ENCODE data around the gene VPS33A.
"Not testable (repeated sequence)": the region's sequence is repeated elsewhere in the genome, so short reads cannot be mapped to it uniquely, and the experiment has no call there.

VPS33A gene

DNA sequence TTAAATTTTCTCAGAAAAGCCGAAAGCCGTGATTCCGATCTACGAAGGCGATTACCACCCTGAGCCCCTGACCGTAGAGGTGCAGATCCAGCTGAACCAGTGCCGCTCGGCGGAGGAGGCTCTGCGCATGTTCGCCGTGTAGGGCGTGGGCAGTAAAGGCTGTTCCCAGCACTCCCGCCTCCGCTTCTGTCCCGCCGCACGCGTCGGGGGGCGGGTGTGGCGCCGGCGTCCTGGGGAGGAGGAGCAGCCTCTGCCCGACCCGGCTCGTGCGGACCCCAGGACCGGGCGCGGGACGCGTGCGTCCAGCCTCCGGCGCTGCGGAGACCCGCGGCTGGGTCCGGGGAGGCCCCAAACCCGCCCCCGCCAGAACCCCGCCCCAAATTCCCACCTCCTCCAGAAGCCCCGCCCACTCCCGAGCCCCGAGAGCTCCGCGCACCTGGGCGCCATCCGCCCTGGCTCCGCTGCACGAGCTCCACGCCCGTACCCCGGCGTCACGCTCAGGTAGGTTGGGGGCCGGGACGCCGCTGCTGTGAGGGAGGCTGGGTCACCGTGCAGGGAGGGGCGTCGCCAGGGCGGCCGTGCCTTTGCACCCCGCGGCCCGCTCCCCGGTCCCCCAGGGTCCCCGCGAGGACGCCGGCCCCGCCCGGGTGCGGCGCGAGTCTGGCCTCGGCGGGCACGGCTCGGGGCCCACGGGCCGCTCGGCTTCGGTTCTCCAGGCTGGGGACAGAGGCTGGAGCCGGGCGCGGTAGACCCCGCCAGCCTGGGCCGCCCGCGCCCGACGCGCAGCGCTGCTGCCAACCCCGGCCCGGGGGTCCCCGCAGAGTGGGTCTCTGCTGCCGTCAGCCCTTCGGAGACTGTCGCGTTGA, 62.8 kb downstream of the VPS33A start, which contains the start of gene B3GNT4:
Gene B3GNT4 (plus strand): TSS at position 409 of the 866 bp plus-strand sequence. CDS start 910 bp downstream, outside the sequence.
- Histone ChIP-seq H3K27ac (replicated peaks) (no peak within 1 kb of the TSS), H3K4me3 (replicated peaks; ENCODE audit: insufficient read depth, low read length) (peak within 1 kb of the TSS; percentile 35), H3K27me3 (ENCODE audit: insufficient read depth, poor library complexity, severe bottlenecking) (peaks cover 28% of the 10 kb centered on the region)
- TF ChIP-seq GABPA (IDR thresholded peaks at IDR 0.05; ENCODE audit: low read depth), result no peak
- TF ChIP-seq, protein P1, sequence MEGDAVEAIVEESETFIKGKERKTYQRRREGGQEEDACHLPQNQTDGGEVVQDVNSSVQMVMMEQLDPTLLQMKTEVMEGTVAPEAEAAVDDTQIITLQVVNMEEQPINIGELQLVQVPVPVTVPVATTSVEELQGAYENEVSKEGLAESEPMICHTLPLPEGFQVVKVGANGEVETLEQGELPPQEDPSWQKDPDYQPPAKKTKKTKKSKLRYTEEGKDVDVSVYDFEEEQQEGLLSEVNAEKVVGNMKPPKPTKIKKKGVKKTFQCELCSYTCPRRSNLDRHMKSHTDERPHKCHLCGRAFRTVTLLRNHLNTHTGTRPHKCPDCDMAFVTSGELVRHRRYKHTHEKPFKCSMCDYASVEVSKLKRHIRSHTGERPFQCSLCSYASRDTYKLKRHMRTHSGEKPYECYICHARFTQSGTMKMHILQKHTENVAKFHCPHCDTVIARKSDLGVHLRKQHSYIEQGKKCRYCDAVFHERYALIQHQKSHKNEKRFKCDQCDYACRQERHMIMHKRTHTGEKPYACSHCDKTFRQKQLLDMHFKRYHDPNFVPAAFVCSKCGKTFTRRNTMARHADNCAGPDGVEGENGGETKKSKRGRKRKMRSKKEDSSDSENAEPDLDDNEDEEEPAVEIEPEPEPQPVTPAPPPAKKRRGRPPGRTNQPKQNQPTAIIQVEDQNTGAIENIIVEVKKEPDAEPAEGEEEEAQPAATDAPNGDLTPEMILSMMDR (IDR thresholded peaks at IDR 0.05; ENCODE audit: insufficient read depth, low read length), result no peak
- no peak for TF ChIP-seq SPI1 (IDR thresholded peaks at IDR 0.05; ENCODE audit: borderline replicate concordance, low read depth)
- TF ChIP-seq POLR2AphosphoS5 (IDR thresholded peaks at IDR 0.05; ENCODE audit: low read depth), result no peak
- TF ChIP-seq, protein P2, sequence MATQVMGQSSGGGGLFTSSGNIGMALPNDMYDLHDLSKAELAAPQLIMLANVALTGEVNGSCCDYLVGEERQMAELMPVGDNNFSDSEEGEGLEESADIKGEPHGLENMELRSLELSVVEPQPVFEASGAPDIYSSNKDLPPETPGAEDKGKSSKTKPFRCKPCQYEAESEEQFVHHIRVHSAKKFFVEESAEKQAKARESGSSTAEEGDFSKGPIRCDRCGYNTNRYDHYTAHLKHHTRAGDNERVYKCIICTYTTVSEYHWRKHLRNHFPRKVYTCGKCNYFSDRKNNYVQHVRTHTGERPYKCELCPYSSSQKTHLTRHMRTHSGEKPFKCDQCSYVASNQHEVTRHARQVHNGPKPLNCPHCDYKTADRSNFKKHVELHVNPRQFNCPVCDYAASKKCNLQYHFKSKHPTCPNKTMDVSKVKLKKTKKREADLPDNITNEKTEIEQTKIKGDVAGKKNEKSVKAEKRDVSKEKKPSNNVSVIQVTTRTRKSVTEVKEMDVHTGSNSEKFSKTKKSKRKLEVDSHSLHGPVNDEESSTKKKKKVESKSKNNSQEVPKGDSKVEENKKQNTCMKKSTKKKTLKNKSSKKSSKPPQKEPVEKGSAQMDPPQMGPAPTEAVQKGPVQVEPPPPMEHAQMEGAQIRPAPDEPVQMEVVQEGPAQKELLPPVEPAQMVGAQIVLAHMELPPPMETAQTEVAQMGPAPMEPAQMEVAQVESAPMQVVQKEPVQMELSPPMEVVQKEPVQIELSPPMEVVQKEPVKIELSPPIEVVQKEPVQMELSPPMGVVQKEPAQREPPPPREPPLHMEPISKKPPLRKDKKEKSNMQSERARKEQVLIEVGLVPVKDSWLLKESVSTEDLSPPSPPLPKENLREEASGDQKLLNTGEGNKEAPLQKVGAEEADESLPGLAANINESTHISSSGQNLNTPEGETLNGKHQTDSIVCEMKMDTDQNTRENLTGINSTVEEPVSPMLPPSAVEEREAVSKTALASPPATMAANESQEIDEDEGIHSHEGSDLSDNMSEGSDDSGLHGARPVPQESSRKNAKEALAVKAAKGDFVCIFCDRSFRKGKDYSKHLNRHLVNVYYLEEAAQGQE (IDR thresholded peaks at IDR 0.05; ENCODE audit: insufficient replicate concordance, low read depth), result no peak
- no peak for DNase-seq (ENCODE audit: low read depth in 1 of 2, low spot score in 1 of 2)

DNA sequence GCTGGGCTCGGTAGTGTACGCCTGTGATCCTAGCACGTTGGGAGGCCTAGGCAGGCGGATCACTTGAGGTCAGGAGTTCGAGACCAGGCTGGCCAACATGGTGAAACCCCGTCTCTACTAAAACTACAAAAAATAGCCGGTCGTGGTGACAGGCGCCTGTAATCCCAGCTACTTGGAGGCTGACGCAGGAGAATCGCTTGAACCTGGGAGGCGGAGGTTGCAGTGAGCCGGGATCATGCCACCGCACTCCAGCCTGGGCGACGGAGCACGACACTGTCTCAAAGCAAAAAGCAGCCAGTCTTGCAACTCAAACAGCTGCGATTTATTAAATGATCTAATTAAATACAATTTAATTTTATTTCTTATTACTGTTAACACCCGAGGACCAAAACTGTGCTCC, 63.5 kb downstream of the VPS33A start:
- peaks cover 28% of the 10 kb centered on the region for H3K27me3 ChIP-seq (ENCODE audit: insufficient read depth, poor library complexity, severe bottlenecking)
- DNase-seq (ENCODE audit: low read depth in 1 of 2, low spot score in 1 of 2); H3K4me3 ChIP-seq (replicated peaks; ENCODE audit: insufficient read depth, low read length); H3K27ac ChIP-seq (replicated peaks): not testable (repeated sequence)

DNA sequence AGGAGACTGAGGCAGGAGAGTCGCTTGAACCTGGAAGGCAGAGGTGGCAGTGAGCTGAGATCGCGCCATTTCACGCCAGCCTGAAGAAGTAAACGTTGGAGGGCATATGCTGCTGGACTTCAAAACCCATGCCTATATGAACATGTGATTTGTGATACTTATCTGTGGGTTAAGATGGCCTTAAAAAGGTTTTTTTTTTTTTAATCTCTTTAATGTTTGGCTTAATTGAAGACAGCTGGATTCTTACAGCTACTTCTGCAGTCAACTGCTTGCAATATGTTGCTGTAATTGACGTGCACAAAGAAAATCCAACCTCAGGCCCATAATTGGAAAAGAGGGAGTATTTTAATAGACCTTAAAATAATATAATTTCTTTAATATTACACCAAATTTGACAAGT, 64.3 kb downstream of the VPS33A start:
- DNase-seq (ENCODE audit: low read depth in 1 of 2, low spot score in 1 of 2), result no peak
- Histone ChIP-seq H3K4me3 (replicated peaks; ENCODE audit: insufficient read depth, low read length) (no peak overlapping the region), H3K27me3 (ENCODE audit: insufficient read depth, poor library complexity, severe bottlenecking) (peaks cover 28% of the 10 kb centered on the region), H3K27ac (replicated peaks) (no peak overlapping the region)
- no peak for TF ChIP-seq SPI1 (IDR thresholded peaks at IDR 0.05; ENCODE audit: borderline replicate concordance, low read depth)
- TF ChIP-seq GABPA (IDR thresholded peaks at IDR 0.05; ENCODE audit: low read depth), result no peak
- TF ChIP-seq, protein P1 (IDR thresholded peaks at IDR 0.05; ENCODE audit: insufficient read depth, low read length), result no peak
- no peak for TF ChIP-seq POLR2AphosphoS5 (IDR thresholded peaks at IDR 0.05; ENCODE audit: low read depth)
- TF ChIP-seq, protein P2 (IDR thresholded peaks at IDR 0.05; ENCODE audit: insufficient replicate concordance, low read depth), result no peak

DNA sequence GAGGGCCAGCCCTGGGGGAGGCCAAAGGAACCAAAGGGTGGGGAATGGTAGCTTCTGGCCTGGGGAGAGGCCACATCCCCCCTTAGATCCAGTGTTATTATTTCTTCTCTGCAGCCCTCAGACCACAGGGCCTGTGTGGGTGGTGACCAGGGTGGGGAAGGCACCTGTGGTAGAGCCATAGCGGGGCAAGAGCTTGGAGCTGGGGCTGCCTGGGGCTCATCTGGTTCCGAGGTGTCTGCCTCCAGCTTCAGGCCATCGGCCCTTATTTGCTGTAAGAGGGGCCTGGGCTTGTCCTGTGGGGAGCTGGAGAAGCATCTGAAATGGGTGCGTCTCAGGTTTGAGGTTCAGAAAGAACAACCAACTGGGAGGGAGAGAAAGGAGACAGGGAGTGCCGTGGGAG, 64.9 kb downstream of the VPS33A start:
- no peak for TF ChIP-seq POLR2AphosphoS5 (IDR thresholded peaks at IDR 0.05; ENCODE audit: low read depth)
- TF ChIP-seq, protein P1 (IDR thresholded peaks at IDR 0.05; ENCODE audit: insufficient read depth, low read length), result no peak
- TF ChIP-seq, protein P2 (IDR thresholded peaks at IDR 0.05; ENCODE audit: insufficient replicate concordance, low read depth), result no peak
- Histone ChIP-seq H3K27me3 (ENCODE audit: insufficient read depth, poor library complexity, severe bottlenecking) (peaks cover 28% of the 10 kb centered on the region), H3K27ac (replicated peaks) (no peak overlapping the region), H3K4me3 (replicated peaks; ENCODE audit: insufficient read depth, low read length) (no peak overlapping the region)
- no peak for DNase-seq (ENCODE audit: low read depth in 1 of 2, low spot score in 1 of 2)
